Right ventricle myocardium superior (tissue), 1 donor: ENCODE measurements around the gene GGNBP2. TPM values are rescaled to one million over a fixed set of nuclear protein-coding genes. Genes with fewer than 3 reads are reported as not detected.
"Not testable (repeated sequence)": the region's sequence is repeated elsewhere in the genome, so short reads cannot be mapped to it uniquely, and the experiment has no call there.

Source experiments
- ATAC-seq: fragments of 200-7000 bp; cut with Tn5 transposase; one replicate; pipeline ENCODE4 v1.9.1; 2020; ENCODE audit warnings: mild to moderate bottlenecking; ENCODE audit not compliant: poor library complexity
- DNase-seq: peaks from one replicate; pipeline ENCODE4 v3.0.0-alpha.2; 2020
- intact Hi-C: fragments of 100-400 bp; cut with DNase I; formaldehyde crosslinking; loops from one replicate; pipeline ENCODE4 v1.11.2; 2022
- long read RNA-seq: library from polyadenylated mRNA; unstranded; transcript quantifications from one replicate; pipeline ENCODE4 v2.0.0, GENCODE V29; 2021
- total RNA-seq: library from RNA; stranded (reverse); fragmentation: NEBNext Ultra II Directional; extraction: Animal tissue kit (Norgen Biotek cat#: 25700); gene quantifications from one replicate; pipeline ENCODE4 v1.2.1, GENCODE V29; 2021
- donor health status: DM: no; HTN: yes; CAD: no; lungs with severe emphysema.

Gene GGNBP2
- 36.6 TPM for total RNA-seq
- long read RNA-seq, transcript GGNBP2-212 (14 exons, 2,847 nt): major isoform, 52 of 101 reads
- long read RNA-seq, partial matches to known transcripts: 32 of 101 reads
- long read RNA-seq, other reads (novel, unspliced or antisense): 17 of 101 reads

- peak; percentile 96 for DNase-seq
- intact Hi-C loops: loop anchor here (10.0 kb wide), 1 partner anchor 60 kb away; the partner anchor contains the start of gene ZNHIT3
These were observed at the start of gene GGNBP2 for GRCh38 chr17:36544307-36545076. GGNBP2 (plus strand) TSS chr17:36544919; CDS start chr17:36545725, 806 bp downstream.

GRCh38 chr17:36495076-36495578 lies 49.6 kb upstream of the GGNBP2 start:
- ATAC-seq (no peak), DNase-seq (no peak)
- intact Hi-C loops: no loop called here

More at GRCh38 chr17:36544307-36545076, at the start of gene GGNBP2:
- ATAC-seq: peak; percentile 94

DNA sequence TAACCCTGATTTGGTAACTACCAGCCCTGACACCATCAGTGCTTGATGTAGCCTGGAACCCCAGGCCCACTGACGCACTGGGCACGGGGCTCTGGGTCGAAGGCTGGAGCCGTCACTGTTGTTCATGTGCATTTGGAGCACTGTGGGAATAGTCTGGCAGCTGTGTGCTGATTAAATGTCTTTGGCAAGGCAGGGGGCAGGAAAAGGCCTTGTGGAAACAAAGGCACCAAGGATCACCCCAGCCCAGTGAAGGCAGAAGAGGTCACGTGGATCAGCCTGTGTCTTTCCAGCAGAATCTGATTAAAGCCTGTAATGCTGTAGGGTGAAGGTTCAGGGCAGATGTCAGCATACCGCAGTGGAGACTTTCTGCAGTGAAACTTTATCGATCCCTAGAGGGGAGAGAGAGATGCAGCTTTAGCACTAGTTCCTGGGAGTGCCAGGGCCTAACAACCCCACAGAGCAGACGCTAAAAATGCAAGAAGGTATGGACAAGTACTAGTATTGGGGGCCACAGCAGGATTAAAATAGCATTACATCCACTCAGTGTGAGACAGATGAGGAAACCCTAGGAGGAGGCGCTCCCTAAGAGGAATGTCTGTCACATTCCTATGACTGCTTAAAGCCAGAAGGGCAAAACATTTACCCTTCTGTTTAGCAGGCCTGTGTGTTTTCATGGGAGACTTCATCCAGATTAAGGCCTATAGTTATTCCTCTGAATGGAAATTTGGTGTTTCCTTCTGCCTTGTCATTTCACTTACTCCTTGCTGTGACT lies 48.5 kb upstream of the GGNBP2 start:
- no peak for DNase-seq
- intact Hi-C loops: no loop called here

DNA sequence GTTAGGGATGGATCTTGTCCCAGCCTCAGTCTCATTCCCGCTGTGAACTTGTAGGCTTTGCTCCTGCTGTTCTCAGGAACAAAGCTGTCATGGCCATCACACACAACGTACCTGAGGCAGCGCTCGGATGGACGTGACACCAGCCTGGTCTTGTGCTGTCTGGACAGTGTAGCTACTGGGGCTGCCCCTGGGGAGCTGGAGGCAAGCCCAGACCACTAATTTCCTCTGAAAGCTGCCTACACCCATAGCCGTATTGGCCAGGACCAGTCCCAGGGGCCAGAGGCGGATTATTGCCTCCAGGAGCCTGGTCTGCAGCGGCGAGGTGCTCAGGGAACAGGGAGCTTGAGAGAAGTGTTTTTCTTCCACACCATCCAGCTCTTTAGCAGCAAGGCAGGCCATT lies 46.6 kb upstream of the GGNBP2 start:
- DNase-seq (no peak), ATAC-seq (no peak)
- intact Hi-C loops: no loop called here

More for the DNA sequence above, 48.5 kb upstream of the GGNBP2 start:
- no peak for ATAC-seq

DNA sequence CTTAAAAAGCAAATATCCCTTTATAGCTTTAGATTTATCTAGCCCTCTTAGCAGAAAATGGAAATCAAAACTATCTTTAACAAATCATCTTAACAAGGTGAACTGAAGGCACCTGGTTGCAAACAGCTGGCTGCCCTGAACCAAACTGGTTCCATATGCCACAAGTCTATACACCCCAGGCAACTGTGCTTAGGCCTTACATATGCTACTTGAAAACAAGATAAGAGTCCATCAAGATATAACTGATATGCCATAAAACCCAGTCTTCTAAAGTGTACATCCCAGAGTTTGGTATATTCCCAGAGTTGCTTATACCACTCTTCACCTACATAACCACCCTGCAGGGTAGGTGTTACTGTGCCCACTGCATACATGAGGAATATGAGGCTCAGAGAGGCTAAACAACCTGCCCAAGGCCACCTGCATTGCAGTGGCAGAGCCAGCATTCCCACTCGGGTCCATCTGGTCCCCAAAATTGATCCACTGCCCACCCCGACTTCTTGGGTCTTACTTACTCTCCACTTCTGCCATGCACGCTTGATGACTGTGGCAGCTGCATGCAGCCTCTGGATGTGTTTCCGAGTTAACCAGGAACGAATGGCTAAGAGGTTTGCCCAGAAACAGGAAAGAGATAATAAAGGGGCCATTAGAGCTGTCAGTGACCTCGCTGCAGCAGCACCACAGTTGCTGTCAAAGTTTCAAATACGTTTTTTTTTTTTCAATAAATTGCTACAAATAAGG lies 46.0 kb upstream of the GGNBP2 start:
- ATAC-seq (no peak), DNase-seq (no peak)
- intact Hi-C loops: no loop called here

DNA sequence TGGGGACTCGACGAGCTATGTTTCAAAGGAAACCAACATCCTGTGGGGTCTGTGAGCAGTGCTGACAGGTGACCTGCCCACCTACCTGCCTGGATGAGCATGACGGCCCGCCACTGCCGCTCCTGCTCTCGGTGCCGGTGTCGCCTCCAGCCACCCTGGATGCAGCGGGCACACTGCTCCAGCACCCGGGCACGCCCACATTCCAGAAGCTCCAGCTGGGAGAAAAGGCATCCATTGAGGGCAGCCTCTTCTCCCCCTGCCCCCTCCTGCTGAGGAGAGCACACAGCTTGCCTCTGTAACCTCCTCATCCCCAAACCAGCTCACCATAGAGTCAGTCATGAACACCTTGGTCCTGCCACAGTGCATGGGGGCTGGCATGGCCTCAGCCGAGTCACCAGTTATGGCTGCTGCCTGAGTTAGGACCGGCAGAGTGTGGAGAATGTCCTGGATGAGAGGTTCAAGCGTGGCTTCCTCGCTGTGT lies 43.9 kb upstream of the GGNBP2 start:
- intact Hi-C loops: no loop called here
- ATAC-seq (no peak), DNase-seq (no peak)

- DNase-seq (no peak), ATAC-seq (no peak)
- intact Hi-C loops: no loop called here
These were observed 43.4 kb upstream of the GGNBP2 start for GRCh38 chr17:36501351-36501750.

- intact Hi-C loops: no loop called here
- DNase-seq: no peak
- no peak for ATAC-seq
These were observed 42.8 kb upstream of the GGNBP2 start for GRCh38 chr17:36501963-36502362.

DNA sequence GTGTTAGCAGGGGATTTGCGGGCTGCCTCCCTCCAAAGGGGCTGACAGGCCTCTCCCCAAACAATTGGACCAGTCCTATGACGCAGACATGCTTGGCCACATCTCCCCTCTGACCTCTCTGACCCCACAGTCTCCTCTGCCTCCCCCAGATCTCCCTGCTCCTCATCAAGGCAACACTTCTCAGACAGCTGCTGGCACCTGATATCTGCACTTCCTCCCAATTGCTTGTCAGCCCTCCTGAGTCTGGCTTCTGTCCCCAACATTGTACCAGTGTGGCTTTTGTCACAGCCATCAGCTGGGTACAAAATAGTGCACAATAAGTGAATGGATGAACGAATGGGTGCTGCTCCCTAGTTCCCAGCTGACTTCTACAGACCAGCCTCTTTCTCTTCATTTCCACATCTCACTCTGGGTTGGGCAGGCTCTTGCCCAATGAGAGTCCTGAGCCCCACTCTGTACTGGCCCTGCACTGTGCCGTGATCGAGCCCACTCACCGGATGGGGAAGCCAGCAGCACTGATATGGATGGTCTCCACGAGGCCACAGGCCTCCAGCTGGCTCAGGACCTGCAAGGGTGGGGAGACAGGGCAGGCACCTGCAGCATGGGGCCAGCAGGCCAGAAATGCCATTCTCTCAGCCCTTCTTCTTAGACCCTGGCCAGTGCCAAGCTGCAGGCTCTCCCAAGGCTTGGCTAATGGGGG lies 41.1 kb upstream of the GGNBP2 start:
- DNase-seq (no peak), ATAC-seq (peak; percentile 81)
- intact Hi-C loops: no loop called here

- DNase-seq: no peak
- intact Hi-C loops: no loop called here
- ATAC-seq: no peak
These were observed 40.6 kb upstream of the GGNBP2 start for GRCh38 chr17:36504156-36504545.

GRCh38 chr17:36505171-36505570 lies 39.5 kb upstream of the GGNBP2 start:
- intact Hi-C loops: no loop called here
- no peak for DNase-seq
- no peak for ATAC-seq

DNA sequence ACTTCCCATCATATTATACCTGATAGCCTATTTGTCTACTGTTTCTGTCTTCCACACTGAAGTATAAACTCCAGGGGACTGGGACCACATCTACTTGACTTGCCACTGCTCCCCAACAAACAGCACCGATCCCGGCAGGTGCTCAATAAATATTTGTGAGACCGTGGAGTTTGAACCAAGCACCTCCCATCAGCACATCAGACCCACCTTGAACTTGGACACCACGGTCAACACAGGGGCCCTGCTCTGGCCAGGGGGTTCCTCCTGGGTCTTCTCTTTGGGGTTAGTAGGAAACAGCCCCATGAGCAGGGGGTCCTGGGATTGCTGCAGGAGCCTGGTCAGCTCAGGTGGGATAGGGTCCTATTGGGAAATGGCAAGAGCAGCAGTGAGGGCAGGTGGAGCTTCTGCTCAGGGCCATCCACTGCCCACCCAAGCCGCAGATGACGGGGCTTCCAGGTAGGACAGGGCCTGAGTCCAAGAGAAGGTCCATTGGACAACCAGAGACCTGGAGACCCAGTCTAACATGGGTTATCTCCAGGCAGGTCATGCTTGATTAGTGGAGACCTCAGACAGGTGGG lies 38.4 kb upstream of the GGNBP2 start:
- intact Hi-C loops: no loop called here
- no peak for DNase-seq
- ATAC-seq: no peak

DNA sequence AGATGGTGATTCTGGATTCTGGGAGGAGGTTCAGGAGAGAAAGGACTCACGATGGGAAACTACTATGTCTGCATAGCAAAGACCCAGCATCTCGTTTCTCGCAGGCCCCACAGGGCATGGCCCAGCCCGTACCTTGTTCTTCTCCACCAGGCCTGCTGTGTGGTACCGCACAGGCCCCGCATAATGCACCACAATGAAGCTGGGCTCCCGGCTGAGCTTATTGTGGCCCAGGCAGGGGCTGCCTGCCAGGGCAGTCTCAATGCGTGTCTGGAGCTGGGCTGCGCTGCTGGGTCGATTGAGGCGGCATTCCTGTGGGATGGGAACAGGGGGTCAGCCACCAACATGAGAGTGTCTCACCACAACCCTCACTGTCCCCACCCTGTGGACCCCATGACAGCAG lies 37.9 kb upstream of the GGNBP2 start:
- intact Hi-C loops: no loop called here
- DNase-seq (no peak), ATAC-seq (no peak)

DNA sequence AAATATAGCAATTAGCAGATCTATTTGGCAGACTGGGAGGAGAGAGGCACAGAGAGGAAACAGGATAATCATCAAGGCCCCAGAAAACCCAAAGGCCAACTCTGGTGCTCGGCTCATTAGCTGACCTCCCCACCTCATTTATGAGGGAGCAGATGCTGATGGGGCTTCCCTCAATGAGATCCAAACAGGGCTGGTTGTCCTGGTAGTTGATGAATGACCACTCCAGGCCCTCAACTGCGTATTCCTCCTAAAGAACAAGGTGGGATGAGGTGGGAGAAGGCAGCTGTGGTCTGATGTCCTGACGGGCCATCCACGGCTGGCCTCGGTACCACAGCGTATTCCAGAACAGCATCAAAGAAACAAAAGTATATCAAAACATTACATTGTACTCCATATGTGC lies 37.5 kb upstream of the GGNBP2 start:
- intact Hi-C loops: no loop called here
- DNase-seq (no peak), ATAC-seq (no peak)

DNA sequence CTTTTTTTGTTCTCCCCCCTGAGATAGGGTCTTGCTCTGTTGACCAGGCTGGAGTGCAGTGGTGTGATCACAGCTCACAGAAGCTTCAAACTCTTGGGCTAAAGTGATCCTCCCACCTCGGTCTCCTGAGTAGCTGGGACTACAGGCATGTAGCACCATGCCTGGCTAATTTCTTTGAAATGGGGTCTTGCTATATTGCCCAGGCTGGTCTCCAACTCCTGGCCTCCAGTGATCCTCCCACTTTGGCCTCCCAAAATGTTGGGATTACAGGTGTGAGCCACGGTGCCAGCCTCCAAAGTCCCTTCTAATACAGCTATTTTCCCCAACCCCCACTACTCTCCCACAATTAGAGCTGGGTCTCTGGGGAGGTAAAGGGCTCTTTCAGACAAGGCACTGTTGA lies 36.3 kb upstream of the GGNBP2 start:
- intact Hi-C loops, DNase-seq, ATAC-seq: not testable (repeated sequence)

DNA sequence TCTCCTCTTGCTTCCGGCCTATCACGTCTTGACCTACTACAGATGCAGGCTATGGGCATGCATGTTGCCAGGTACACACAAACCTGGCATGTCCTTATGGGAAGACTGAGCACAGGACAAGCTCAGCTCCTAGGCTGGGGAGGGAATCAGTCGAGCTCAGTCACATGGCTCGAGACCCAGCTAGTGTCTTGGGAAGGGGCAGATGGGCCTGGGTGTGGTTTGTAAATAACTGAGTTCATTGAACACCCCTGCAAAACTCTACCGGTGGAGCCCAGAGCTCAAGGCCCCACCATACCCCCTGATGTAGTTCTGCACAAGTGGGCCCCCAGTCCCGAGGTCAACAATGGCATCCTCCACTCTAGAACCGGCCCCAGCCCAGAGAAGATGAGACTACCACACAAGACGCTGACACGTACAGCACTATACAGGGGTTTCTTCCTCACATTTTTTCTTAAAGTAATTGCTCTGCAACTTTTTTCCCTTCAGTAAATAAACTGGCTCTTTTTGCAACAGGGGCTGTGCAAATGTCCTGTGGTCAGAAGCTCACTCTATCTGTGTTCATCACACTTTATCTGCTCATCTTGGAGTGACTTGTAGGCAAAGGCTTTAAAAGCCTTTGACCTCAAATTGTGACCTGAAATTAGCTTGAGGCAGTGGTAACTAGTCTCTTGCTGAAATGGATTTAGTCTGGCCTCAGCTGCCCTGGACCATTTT lies 35.3 kb upstream of the GGNBP2 start:
- DNase-seq: no peak
- intact Hi-C loops: no loop called here
- ATAC-seq: no peak

DNA sequence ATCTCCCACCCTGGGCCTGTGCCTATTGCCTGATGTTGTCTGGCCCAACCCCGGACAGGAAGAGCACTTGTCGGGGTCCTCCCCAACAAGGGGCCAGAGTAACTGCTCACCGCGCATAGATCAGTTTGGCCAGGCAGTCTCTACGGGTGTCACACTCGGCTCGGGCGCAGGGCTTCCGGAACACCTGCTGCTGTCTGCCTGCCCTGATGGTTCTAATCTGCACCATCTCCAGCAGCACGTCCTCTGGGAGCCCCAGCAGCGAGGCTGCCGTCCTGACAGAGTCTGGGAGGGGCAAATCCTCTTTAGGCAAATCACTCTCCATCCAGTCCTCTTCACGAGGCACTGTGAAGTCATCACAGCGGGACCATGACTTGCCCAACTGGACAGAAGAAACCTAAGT lies 34.1 kb upstream of the GGNBP2 start:
- DNase-seq (no peak), ATAC-seq (no peak)
- intact Hi-C loops: no loop called here
